MCF 10A (cell line): ENCODE results near the gene ADARB1. TPM values are rescaled to one million over a fixed set of nuclear protein-coding genes. Genes with fewer than 3 reads are reported as not detected.

Experiments used
- BruUV-seq: library from RNA; stranded (reverse); fragments of 400-500 nt; replicated peaks from 2 replicates; lab custom pipeline; 2021; lab: Mats Ljungman, UMichigan
- CTCF ChIA-PET: fragments of 300-600 bp; sonication (Branson Sonifier 250); formaldehyde crosslinking; extraction: SDS; loops from one replicate; lab custom pipeline; 2021; ENCODE audit warnings: antibody characterized with exemption, inconsistent platforms; lab: Yijun Ruan, JAX
- POLR2A ChIA-PET: fragments of 300-600, 350-650 bp; sonication (Branson Sonifier 250); formaldehyde crosslinking; extraction: SDS; loops from one replicate; lab custom pipeline; 2020; ENCODE audit warnings: antibody characterized with exemption, inconsistent platforms; lab: Yijun Ruan, JAX
- DNase-seq: peaks from one replicate; pipeline ENCODE4 v3.0.0-alpha.2; 2018; ENCODE audit not compliant: unreplicated experiment
- H3K27ac Mint-ChIP-seq: one replicate; pipeline ENCODE4 v1.8.0; 2022; ENCODE audit warnings: mild to moderate bottlenecking, low read depth, mixed read lengths; ENCODE audit not compliant: unreplicated experiment
- H3K27me3 Mint-ChIP-seq: one replicate; pipeline ENCODE4 v1.8.0; 2022; ENCODE audit warnings: mixed read lengths; ENCODE audit not compliant: insufficient read depth, unreplicated experiment
- H3K36me3 Mint-ChIP-seq: one replicate; pipeline ENCODE4 v1.8.0; 2022; ENCODE audit warnings: mild to moderate bottlenecking, moderate library complexity, mixed read lengths; ENCODE audit not compliant: insufficient read depth, unreplicated experiment
- H3K4me1 Mint-ChIP-seq: one replicate; pipeline ENCODE4 v1.8.0; 2022; ENCODE audit warnings: mixed read lengths; ENCODE audit not compliant: insufficient read depth, unreplicated experiment
- H3K4me3 Mint-ChIP-seq: one replicate; pipeline ENCODE4 v1.8.0; 2022; ENCODE audit warnings: mild to moderate bottlenecking, moderate library complexity, mixed read lengths; ENCODE audit not compliant: unreplicated experiment
- H3K9me3 Mint-ChIP-seq: one replicate; pipeline ENCODE4 v1.8.0; 2022; ENCODE audit warnings: mixed read lengths; ENCODE audit not compliant: unreplicated experiment
- intact Hi-C: fragments of 100-400 bp; cut with micrococcal nuclease; formaldehyde crosslinking; loops from 2 replicates; pipeline ENCODE4 v1.14.1; 2022
- total RNA-seq: library from RNA; stranded (reverse); gene quantifications from 2 replicates; pipeline ENCODE4 v1.2.3, GENCODE V29; 2022
- TF ChIP-seq, protein P1 (sequence below): fragments of 200-600 bp; IDR thresholded peaks from one replicate; pipeline ENCODE4 v1.8.0; 2022; ENCODE audit warnings: antibody characterized with exemption, mild to moderate bottlenecking; ENCODE audit not compliant: unreplicated experiment

ADARB1 gene
- total RNA-seq, 1 experiment from 2014 or later: 19.4 TPM

DNA sequence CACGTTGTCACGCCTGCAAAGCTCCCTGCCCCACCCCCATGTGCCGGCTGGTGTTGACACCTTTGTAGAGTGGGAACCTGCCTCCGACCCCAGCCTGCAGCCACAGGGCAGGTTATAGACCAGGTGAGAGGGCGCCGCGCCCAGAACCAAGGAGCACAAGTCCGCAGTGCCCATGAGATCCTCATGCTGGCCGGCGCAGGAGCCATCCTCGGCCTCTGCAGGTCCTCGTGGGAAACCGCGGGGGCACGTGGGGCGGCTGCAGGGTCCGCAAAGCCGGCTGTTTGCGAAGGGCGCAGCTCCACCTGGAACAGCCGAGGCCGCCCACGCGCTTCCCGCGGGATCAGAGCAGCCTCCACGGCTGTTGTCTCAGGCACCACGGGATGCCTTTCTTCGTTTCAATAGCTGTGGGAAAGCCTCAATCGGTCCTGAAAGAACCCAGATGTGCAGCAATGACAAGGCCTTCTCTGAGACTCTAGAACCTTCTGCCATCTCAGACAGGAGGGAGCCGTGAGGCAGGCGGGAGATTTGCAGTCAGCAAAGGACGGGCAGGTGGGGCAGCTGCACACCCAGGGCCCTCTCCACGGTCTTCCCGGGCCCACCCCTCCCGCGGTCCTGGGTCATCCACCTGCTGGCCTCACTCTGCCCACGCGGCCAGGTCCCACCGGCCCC lies 183.4 kb downstream of the ADARB1 start:
- TF ChIP-seq, protein P1, sequence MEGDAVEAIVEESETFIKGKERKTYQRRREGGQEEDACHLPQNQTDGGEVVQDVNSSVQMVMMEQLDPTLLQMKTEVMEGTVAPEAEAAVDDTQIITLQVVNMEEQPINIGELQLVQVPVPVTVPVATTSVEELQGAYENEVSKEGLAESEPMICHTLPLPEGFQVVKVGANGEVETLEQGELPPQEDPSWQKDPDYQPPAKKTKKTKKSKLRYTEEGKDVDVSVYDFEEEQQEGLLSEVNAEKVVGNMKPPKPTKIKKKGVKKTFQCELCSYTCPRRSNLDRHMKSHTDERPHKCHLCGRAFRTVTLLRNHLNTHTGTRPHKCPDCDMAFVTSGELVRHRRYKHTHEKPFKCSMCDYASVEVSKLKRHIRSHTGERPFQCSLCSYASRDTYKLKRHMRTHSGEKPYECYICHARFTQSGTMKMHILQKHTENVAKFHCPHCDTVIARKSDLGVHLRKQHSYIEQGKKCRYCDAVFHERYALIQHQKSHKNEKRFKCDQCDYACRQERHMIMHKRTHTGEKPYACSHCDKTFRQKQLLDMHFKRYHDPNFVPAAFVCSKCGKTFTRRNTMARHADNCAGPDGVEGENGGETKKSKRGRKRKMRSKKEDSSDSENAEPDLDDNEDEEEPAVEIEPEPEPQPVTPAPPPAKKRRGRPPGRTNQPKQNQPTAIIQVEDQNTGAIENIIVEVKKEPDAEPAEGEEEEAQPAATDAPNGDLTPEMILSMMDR: no peak
- Mint-ChIP-seq H3K4me3 (no peak overlapping the region), H3K27me3 (peaks cover 13% of the 10 kb centered on the region), H3K27ac (no peak overlapping the region), H3K9me3 (no peaks in the 10 kb centered on the region), H3K36me3 (no peaks in the 10 kb centered on the region), H3K4me1 (peaks cover 7% of the 10 kb centered on the region)
- intact Hi-C loops: no loop called here
- BruUV-seq: no TSS peak
- ChIA-PET POLR2A (interaction anchor here (0.5 kb wide), 1 partner anchor 14 kb away, joined by 3 read pairs; no protein-coding TSS in a partner anchor), CTCF (interaction anchor here (0.7 to 1.1 kb wide), 2 partner anchors 91 to 195 kb away, joined by 3 read pairs; no protein-coding TSS in a partner anchor)
- no peak for DNase-seq

DNA sequence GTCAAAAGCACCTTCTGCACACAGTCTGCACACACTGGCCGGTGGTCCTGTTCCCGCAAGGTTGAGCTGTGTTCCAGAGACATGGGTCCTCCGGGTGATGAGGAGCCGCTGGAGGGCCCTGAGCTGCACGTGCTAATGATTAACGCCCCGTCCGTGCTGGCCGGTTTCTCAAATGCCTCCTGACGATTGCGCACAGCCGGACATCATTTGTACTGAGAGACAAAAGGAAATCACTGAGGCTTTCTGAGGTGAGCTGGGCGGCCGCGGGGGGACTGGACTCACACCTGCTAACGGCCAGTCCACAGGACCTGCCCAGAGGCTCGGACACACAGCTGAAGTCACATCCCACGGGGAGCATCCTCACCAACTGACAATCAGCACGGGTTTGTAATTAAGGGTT lies 184.1 kb downstream of the ADARB1 start:
- Mint-ChIP-seq H3K36me3 (no peaks in the 10 kb centered on the region), H3K9me3 (no peaks in the 10 kb centered on the region), H3K4me3 (no peak overlapping the region), H3K27me3 (peaks cover 13% of the 10 kb centered on the region), H3K4me1 (peaks cover 7% of the 10 kb centered on the region), H3K27ac (no peak overlapping the region)
- ChIA-PET CTCF (interaction anchor here (1.1 kb wide), 1 partner anchor 92 kb away, joined by 3 read pairs; no protein-coding TSS in a partner anchor), POLR2A (no interaction called here)
- no peak for DNase-seq
- TF ChIP-seq, protein P1: no peak
- BruUV-seq: no TSS peak
- intact Hi-C loops: no loop called here

DNA sequence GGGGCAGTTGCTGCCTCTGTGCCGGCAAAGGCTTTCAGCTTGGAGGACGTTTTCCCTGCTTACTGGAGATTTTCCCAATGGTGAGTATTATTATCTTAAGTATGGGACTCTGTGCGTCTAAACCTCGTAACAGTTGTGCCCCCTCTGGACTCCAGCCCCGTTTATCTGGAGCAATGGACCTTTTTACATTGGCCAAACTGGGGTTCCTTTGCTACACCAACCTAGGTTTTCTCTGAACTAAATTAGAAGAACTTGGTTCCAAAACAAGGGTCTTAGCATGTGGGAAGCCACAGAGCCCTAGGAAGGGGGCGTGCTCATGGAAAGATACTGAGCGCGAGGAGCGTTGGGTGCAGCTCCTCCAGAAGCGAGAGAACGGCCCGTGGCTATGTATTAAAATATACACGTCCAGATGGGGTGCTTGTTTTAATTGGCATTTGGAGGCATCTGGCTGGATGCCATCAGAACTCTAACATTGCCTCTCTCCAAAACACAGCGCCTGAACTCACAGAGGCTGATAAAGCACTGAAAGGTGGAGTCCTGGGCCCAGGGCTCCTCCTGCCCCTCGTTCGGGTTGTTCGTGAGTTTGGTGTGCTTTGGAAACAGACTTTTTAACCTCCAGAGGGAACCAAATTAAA lies 184.9 kb downstream of the ADARB1 start:
- CTCF ChIA-PET: interaction anchor here (0.6 kb wide), 1 partner anchor 119 kb away, joined by 3 read pairs; no protein-coding TSS in a partner anchor
- DNase-seq: peak; percentile 5
- H3K9me3 Mint-ChIP-seq: no peaks in the 10 kb centered on the region
- intact Hi-C loops: no loop called here
- H3K36me3 Mint-ChIP-seq: no peaks in the 10 kb centered on the region
- POLR2A ChIA-PET: no interaction called here
- BruUV-seq: no TSS peak
- no peak overlapping the region for H3K27ac Mint-ChIP-seq
- peaks cover 10% of the 10 kb centered on the region for H3K27me3 Mint-ChIP-seq
- H3K4me3 Mint-ChIP-seq: no peak overlapping the region
- H3K4me1 Mint-ChIP-seq: peaks cover 7% of the 10 kb centered on the region
- TF ChIP-seq, protein P1: no peak

DNA sequence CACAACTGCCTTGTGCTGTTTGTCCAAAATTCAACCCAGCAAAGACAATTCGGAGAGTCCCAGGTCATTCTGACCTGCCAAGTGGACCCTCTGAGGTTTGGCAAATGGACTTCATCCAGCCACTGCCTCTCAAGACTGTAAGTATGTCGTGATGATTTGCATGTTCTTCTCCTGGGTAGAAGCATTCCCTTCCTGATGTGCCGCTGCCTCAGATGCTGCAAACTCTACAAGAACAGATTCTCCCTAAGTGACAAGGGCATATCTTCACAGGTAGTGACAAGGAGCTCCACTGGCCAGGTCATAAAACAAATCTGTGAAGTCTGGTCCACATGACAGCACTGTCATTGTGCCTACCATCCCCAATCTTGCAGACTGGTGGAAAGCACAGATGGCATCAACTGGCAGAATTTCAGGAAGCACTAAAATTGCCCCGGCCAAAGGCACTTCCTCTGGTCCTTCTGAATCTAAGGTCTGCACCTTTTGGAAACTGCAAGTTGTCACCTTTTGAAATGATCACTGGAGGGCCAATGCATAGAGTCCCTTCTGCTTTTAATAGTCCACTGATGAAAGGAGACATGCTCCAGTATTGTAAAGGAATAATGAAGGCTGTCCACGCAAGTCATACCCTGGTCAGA lies 185.9 kb downstream of the ADARB1 start:
- BruUV-seq: no TSS peak
- Mint-ChIP-seq H3K4me1 (no peaks in the 10 kb centered on the region), H3K4me3 (no peak overlapping the region), H3K36me3 (peaks cover 10% of the 10 kb centered on the region), H3K9me3 (no peaks in the 10 kb centered on the region), H3K27me3 (peaks cover under 1% of the 10 kb centered on the region), H3K27ac (no peak overlapping the region)
- ChIA-PET POLR2A (no interaction called here), CTCF (no interaction called here)
- intact Hi-C loops: no loop called here
- TF ChIP-seq, protein P1: no peak
- no peak for DNase-seq
